Lower leg skin (tissue), 3 donors: ENCODE data around the gene HNRNPUL2.

Source experiments
- CTCF ChIP-seq, 3 donors: fragments of 450-650 bp; IDR thresholded peaks; one replicate each; pipeline ENCODE4 v1.5.1; 2016; ENCODE audit warnings: antibody characterized with exemption in 3 of 3, mild to moderate bottlenecking in 3 of 3, moderate library complexity in 2 of 3
- POLR2A ChIP-seq, 2 donors: fragments of 450-650 bp; IDR thresholded peaks; one replicate each; pipeline ENCODE4 v1.6.1; 2016 to 2017; ENCODE audit warnings: antibody characterized with exemption in 2 of 2, mild to moderate bottlenecking in 1 of 2, moderate library complexity in 1 of 2

GRCh38 chr11:62669420-62670161 lies 57.7 kb downstream of the HNRNPUL2 start:
- TF ChIP-seq CTCF (IDR thresholded peaks at IDR 0.05) (no peak), POLR2A (IDR thresholded peaks at IDR 0.05) (no peak)
